Erythroblast (primary cell): ENCODE results near the gene S100A1.

Experiments
- GATA1 ChIP-seq: IDR thresholded peaks from 2 replicates; pipeline ENCODE4 v1.6.1; 2011; ENCODE audit warnings: low read depth, mild to moderate bottlenecking, control low read depth, low read length, moderate library complexity
- POLR2A ChIP-seq: IDR thresholded peaks from 2 replicates; pipeline ENCODE4 v1.6.1; 2011; ENCODE audit warnings: mild to moderate bottlenecking, low read length

- TF ChIP-seq POLR2A (no peak), GATA1 (no peak)
These were observed 49.3 kb upstream of the S100A1 start for GRCh38 chr1:153578936-153579335.
